ENCODE data around the gene ADAMTS8.
A peak's percentile ranks its signal among the peaks of the same experiment; 100 is the strongest.

ADAMTS8 gene, protein sequence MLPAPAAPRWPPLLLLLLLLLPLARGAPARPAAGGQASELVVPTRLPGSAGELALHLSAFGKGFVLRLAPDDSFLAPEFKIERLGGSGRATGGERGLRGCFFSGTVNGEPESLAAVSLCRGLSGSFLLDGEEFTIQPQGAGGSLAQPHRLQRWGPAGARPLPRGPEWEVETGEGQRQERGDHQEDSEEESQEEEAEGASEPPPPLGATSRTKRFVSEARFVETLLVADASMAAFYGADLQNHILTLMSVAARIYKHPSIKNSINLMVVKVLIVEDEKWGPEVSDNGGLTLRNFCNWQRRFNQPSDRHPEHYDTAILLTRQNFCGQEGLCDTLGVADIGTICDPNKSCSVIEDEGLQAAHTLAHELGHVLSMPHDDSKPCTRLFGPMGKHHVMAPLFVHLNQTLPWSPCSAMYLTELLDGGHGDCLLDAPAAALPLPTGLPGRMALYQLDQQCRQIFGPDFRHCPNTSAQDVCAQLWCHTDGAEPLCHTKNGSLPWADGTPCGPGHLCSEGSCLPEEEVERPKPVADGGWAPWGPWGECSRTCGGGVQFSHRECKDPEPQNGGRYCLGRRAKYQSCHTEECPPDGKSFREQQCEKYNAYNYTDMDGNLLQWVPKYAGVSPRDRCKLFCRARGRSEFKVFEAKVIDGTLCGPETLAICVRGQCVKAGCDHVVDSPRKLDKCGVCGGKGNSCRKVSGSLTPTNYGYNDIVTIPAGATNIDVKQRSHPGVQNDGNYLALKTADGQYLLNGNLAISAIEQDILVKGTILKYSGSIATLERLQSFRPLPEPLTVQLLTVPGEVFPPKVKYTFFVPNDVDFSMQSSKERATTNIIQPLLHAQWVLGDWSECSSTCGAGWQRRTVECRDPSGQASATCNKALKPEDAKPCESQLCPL

DNA sequence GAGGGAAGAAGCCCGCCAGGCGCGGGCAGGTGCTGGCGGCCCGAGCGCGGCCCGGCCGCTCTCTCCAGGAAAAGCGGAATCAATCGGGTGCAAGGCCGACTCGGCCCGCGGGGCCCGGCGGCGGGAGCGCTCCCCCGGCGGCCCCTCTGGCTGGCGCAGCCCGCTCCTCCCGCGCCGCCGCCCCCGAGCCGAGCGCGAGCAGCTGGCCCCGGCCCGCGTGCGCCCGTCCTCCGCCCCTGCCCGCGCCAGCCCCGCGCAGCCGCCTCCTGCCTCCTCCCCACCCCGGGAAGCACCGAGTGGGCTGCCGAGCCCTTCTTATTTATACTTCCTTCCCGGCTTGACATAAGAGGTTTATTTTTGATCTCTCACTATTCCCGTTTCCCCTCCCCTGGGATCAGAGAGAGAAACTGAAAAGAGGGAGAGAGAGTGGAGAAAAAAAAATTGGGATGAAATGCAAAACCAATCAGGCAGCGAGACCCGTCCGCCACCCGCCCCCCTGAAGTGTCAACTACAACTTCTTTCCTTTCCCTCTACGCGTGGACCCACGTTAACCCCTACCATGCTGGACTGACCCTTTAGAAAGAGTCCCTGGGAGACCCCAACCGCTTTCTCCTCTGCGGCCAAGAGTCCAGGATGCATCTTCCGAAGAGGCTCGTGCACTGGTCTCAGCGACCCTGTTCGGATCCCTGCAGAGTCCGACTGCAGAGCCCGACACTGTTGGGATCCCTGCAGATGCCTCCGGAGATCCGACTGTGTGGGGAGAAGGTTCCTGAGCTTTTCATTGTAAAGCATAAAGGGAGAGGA lies at the start of gene ADAMTS8:
Gene ADAMTS8 (minus strand): TSS at position 294 of the 804 bp plus-strand sequence. CDS start 323 bp downstream, outside the sequence.
- no peak for DNase-seq (ENCODE audit: low read depth in 2 of 2)

DNA sequence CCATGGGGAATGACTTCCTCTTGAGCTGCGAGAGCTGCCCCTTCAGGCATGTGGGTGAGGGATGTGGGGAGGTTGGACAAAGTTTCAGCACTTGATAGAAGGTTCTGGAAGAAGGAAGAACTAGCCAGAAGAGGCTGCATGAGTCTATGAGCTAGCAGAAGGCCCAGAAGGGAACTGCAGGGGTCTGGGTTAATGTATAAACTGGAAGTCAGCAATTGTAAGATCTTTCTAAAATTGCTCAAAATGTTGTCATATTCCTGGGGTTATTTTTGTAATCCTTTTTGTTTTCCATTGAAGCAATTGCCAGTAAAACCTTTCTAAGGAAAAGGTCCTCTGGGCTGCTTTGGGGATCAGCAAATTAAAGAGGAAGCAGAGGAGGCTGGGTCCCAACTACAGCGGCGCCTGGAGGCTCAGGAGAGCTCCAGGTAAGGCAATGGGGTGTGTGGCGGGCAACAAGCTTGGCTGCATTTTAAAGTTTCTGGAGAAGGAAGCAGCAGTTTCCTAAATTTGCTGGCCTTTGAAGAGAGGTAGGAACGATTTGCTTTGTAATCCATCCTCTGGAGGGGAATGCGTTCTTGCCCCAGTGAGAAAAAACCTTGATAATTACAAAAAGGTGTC lies 49.3 kb upstream of the ADAMTS8 start:
- DNase-seq (ENCODE audit: low read depth in 2 of 2): no peak

DNA sequence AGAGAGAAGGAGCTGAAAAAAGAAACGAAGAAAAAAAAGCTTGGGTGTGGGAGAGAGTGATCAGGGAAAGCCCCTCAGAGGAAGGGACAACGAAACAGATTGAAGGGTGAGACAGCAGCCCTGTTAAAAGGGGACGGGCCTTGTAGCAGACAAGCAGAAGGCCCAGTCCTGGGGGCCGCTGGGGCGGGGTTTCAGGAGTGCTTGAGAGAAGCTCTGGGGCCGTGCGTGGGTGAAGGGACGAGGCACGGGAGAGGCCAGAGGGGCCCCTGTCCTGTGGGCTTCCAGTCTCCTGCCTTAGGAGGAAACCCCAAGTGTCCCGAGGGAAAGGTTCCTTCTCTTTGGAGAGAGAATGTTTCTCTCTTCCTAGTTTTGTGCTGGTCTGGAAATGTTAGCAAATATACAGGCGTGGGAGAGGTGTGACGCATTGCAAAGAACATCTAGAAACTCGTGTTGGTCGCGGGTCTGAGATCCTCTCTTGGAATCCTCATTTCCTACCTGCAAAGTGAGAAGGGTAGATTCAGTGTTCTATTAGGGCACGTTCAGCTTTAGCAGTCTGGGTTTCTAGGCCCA lies 48.6 kb upstream of the ADAMTS8 start:
- DNase-seq (ENCODE audit: low read depth in 2 of 2): no peak

DNA sequence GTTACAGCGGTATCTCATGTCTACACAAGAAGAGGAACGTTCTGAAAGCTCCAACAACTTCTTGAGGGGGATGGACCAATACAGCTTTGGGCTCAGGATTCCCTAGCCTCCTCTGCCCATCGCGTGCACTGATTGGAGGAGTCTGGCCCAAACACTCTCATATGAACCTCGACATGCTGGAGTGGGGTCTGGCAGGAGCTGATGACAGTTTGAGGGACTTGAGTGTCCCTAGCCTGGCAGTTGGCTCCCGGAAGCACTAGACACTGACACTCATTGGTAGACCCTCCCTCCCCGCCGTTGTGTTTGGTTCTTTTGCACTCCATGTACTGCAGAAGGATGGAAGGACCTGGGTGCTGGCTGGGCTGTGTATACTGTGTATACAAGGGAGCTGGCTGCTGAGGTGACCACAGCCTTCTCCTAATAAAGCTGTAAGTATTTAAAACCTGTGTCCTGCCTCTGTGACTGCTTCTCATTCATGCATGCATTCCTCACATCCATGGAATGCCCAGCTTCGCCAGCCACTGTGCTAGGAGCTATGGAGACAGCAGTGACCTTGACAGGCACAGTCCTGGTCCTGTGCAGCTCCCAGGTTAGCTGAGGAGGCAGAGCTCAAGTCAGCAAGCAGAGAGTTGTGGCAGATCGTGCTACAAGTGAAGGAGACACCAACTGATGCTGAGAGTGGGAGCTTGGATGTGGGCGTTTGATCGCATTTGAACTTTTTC lies 48.0 kb upstream of the ADAMTS8 start:
- no peak for DNase-seq (ENCODE audit: low read depth in 2 of 2)

DNA sequence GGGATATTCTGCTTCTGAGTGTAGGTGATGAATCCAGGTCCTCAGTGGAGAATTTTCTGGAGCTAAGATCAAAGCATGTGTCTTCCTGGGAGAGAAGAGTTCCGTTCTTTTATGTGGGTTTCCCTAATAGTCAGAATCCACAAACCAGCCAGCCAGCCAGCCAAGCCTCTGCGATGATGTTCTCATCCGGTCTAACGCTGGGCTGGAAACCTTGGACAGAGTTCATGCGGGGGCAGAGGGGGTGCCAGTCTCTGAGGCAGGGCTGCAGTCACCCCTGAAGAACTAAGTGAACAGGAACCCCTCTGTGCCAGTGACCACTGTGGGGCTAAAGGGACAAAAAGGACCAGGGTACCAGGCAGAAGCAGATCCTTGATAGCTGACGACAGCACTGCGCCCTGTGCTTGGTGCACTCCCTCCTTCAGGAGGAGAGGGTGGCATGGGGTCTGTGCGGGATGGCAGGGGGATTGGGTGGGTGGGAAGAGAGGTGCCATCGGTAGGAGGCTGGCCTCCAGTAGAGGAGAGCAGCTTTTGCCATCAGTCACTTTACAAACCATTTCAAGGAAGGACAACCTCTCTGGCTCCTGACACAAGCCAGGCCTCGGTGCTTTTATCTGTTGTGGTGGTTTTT lies 47.1 kb upstream of the ADAMTS8 start:
- DNase-seq (ENCODE audit: low read depth in 2 of 2): no peak

DNA sequence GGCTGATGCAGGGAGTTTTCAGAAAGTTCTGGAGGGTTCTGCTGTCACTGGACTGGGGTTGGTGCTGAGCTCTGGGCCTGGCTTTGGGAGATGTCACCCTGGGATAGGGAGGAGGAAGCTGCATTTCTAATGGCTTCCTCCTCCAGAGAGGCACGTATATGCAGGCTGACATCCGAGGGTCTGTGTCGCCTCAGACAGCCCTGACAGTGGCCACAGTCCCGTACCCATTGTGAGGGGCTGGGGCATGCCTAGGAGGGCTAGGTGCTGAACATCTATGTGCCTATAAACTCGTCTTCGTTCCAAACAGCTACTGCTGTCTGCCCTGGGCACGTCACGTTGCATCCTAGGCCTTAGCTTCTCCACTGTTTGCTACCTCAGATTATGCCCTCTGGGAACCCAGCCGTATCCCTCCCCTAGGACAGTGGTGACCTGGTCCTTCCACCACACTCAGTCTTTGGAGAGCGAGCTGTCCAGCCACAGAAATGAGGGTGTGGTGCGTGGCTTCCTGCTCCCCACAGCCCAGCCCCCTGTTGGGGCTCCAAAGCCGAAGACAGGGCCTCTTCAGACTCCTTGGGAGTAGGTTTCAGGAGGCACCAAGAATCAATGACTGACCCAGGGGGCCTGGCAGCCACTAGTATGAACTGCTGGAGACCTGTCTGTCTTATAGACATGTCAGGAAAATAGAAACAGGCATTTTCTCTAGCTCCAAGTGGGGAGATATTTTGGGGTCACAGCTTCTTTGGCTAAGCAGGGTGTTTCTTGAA lies 46.4 kb upstream of the ADAMTS8 start:
- DNase-seq (ENCODE audit: low read depth in 2 of 2): no peak

DNA sequence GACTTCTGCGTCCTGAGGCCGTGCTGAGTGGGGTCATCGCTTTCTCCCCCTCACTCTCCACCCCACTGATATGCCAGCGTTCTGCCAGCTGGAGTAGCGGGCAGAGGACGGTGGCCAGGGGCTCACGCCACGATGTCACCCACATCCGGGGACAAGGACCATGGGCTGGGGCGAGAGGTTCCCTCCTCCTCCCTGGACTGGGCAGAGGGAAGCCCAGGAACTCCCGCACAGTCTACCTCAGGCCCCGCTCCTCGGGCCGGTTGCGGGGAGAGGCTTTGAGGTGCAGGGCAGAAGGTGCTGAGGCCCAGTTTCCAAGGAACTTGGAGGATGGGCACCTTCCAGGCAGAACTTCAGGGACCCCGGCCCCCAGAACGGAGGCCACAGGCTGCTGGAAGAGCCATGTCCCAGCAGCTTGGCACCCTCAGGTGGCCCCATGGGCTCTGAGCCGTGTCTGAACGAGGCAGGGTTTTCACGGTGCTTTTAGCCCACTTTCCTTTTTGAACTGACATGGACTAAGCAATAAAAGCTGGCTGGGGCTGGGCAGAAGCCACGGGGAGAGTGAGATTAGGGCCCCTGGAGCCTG lies 45.5 kb upstream of the ADAMTS8 start:
- DNase-seq (ENCODE audit: low read depth in 2 of 2): no peak

DNA sequence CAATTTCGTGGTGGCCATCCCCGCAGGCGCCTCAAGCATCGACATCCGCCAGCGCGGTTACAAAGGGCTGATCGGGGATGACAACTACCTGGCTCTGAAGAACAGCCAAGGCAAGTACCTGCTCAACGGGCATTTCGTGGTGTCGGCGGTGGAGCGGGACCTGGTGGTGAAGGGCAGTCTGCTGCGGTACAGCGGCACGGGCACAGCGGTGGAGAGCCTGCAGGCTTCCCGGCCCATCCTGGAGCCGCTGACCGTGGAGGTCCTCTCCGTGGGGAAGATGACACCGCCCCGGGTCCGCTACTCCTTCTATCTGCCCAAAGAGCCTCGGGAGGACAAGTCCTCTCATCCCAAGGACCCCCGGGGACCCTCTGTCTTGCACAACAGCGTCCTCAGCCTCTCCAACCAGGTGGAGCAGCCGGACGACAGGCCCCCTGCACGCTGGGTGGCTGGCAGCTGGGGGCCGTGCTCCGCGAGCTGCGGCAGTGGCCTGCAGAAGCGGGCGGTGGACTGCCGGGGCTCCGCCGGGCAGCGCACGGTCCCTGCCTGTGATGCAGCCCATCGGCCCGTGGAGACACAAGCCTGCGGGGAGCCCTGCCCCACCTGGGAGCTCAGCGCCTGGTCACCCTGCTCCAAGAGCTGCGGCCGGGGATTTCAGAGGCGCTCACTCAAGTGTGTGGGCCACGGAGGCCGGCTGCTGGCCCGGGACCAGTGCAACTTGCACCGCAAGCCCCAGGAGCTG lies 44.8 kb upstream of the ADAMTS8 start:
- no peak for DNase-seq (ENCODE audit: low read depth in 2 of 2)

DNA sequence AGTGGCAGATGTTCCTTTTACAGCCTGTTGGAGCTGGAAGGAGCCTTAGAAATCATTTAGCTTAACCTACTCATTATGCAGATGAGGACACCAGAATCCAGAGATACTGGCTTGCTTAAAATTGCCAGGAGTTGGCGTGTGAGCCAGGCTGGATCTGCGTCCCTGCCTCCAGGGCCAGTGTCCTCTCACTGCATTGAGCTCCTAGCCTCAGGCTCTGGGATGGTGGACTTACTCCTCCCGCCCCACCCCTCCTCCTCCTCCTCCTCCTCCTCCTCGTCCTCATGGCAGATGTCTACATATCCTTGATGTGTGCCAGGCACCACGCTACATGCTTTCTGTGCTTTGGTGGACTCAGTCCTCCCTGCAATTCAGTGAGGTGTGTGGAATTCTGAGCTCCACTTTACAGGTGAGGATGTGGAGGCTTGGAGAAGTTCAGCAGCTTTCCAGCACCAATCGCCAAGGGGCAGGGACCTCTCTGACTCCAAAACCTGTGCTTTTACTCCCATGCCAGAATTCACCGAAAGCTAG lies 44.1 kb upstream of the ADAMTS8 start:
- DNase-seq (ENCODE audit: low read depth in 2 of 2): no peak

DNA sequence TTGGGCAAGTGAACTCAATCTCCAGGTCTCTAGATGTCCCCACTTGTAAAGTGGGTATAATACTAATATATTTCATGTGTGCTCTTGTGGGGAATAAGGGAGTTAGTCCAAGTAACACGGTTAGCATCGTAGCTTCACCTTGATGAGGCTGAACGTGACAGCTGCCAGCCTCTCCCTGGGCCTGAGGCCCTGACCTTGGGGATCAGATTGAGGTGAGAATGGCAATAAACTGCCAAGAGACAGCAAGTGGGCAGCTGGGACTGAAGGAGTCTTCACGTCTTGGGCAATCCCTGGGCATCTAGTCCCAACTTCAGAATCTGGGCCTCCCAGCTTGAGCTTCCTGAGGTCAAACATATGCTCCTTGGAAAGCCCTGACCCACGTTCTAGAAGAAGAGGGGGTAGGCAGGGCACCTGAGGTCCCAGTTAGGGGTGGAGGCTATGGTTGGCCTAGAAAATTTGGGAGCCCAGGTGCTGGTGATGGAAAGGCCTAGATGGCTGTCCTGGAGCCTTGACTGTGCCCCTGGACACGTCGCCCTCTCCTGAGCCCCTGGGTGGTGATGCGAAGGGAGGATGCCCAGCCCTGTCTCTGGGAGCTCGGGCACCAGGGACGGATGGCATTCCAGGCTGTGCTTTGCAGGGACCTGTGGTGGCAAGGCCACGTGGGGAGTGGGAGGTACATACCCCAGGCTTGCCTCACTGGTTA lies 43.5 kb upstream of the ADAMTS8 start:
- DNase-seq (ENCODE audit: low read depth in 2 of 2): no peak

DNA sequence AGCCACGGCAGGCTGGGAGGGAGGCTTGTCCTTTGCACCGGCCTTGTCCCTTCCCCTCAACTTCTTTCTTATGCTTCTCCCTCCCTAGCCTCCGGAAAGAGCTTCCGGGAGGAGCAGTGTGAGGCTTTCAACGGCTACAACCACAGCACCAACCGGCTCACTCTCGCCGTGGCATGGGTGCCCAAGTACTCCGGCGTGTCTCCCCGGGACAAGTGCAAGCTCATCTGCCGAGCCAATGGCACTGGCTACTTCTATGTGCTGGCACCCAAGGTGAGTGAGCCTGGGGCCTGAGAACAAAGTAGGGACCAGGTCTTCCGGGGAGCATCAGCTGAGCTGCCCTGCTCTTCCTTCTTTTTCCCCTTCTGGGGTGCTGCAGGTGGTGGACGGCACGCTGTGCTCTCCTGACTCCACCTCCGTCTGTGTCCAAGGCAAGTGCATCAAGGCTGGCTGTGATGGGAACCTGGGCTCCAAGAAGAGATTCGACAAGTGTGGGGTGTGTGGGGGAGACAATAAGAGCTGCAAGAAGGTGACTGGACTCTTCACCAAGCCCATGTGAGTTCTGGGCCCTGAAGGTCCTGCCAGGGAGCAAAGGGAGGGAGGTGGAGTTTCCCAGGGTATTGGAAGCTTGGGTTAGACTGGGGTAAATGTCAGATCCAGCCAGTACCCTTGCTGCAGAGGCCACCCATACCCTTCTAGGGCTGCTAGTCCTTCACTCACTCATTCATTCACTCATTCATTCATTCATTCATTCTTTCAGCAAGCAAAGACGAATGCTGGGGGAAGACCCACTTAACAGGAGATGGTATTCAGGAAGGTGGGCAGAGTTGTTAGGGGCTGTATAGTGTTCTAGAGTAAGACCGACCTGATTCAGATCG lies 42.7 kb upstream of the ADAMTS8 start:
- DNase-seq (ENCODE audit: low read depth in 2 of 2): no peak

DNA sequence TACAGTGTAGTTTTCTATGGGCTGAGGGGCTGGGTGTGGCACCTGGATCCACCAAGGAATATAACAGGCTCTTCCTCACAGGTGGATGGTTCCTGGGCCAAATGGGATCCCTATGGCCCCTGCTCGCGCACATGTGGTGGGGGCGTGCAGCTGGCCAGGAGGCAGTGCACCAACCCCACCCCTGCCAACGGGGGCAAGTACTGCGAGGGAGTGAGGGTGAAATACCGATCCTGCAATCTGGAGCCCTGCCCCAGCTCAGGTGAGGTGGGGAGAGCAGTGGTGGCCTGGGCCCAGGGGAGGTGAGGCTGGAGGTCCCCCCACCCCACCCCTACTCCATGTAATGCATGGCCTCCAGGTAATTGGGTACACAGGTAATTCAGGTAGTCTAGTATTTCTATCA lies 40.8 kb upstream of the ADAMTS8 start:
- no peak for DNase-seq (ENCODE audit: low read depth in 2 of 2)

DNA sequence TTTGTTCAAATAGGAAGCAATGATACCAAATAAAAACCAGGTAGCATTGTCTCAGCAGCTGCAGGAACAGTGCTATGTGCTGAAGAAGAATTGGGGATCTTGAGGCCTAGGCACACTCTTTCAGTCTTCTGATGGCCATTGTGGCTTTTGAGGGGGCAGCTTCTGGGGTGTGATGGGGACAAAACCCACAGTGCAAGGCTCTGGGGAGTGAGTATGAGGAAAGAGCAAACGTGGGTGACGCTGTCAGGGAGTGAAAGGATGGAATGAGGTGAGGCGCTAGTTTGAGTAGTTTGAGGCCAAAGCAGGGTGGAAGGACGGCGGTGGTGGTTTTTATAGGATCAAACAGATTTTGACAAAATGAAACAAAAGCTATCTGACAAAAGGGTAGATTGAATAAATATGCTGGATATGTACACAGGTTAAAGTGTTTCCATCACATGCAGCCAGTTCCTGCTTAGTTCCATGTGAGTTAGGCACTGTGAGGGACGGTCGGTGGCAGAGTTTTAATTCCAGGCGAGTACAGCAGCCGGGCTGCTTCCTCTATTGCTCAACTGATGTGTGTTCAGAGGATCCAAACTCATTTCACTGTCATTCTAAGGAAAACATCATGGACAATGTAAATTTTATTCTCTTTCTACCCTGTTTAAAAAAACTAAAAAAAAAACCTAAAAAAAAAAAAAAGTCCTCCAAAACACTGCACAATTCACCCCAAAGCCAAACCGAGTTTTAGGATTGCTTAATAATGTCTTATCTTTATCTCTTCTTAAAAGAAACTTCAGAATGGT lies 38.9 kb upstream of the ADAMTS8 start:
- DNase-seq (ENCODE audit: low read depth in 2 of 2): no peak

DNA sequence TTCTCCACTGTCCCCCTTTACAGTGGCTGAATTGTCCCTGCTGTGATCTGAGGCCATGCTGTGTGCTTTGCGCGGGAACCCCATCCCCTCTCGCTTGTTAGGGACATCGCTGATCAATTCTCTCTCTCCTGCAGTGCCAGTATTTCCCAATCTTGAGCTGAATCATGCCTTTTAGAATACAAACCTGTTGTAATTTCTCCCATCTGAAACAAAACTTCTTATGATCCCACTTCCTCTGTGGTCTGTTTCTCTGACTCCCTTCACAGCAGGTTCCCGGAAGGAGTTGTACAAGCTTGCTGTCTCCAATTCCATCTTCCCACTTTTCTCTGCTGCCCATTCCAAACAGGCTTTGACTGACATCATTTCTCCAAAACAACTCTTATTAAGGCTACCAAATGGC lies 36.9 kb upstream of the ADAMTS8 start:
- DNase-seq (ENCODE audit: low read depth in 2 of 2): no peak

DNA sequence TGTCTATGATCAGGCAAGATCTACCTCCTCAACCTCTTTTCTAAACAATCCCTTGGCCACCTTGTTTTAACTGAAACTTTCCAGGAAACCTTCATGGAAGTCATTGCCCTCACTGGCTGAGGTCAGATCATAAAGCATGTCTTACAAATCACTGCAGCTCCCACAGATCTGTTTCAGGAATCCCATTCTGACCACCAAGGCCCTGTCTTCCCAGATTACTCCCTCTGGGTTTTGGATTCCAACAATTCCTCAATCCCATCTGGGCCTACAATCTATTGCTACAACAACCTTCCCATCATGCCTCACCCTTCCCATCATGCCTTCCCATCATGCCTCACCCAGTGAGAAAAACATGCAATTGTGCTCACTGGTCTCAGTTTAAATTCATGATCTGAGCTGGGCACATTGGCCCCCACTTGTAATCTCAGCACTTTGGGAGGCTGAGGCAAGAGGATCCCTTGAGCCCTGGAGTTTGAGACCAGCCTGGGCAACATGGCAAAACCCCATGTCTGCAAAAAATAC lies 35.9 kb upstream of the ADAMTS8 start:
- DNase-seq (ENCODE audit: low read depth in 2 of 2): peak; percentile 42 to 43

All from fibroblast of skin of left quadriceps (primary cell).